Cardiac fibroblast (primary cell): ENCODE measurements around the gene HOXD12.

ENCODE experiments used
- DNase-seq, 2 donors: peaks; one replicate each; pipeline versions ENCODE4 v3.0.0 to v3.0.0-alpha.2; 2010; ENCODE audit warnings: low read depth in 2 of 2
- H3K4me3 ChIP-seq, 2 donors: replicated peaks in 1 of 2; 1 replicate in 1 of 2; 2 replicates in 1 of 2; pipeline ENCODE4 v1.5.1; 2011; ENCODE audit warnings: low read depth in 2 of 2, low read length in 2 of 2, mild to moderate bottlenecking in 2 of 2, moderate library complexity in 1 of 2
- CTCF ChIP-seq: IDR thresholded peaks from one replicate; pipeline ENCODE4 v1.5.1; 2011; ENCODE audit warnings: low read depth, mild to moderate bottlenecking, low read length, inconsistent platforms

The HOXD12 gene

DNA sequence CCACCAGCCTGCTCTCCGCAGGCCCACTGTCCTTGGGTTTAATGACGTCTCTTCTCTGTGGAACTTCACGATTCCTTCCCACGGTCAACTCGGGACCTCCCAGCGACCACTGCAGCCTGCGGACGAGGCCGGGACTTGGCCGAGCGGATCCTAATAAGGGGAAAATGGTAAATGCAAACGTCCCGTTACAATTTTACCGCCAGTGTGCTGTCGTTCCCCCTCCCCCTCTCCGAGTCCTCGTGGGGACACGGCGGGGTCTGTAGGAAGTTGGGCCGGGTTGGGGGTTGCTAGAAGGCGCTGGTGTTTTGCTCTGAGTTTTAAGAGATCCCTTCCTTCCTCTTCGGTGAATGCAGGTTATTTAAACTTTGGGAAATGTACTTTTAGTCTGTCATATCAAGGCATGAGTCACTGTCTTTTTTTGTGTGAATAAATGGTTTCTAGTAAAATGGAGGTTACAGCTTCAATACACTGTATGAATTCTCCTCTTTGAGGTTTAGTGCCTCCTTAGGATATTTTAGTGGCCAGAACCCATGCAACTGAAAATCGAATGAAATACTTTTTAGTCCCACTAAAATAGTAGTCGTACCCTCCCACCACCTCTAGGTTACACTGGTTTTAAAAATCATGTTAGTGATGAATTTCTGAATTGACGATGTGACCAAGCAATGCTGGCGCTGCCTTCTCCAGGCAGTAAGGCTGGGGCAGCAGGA lies 9.8 kb downstream of the HOXD12 start:
- TF ChIP-seq CTCF, result no peak
- H3K4me3 ChIP-seq, result no peak overlapping the region
- no peak for DNase-seq

DNA sequence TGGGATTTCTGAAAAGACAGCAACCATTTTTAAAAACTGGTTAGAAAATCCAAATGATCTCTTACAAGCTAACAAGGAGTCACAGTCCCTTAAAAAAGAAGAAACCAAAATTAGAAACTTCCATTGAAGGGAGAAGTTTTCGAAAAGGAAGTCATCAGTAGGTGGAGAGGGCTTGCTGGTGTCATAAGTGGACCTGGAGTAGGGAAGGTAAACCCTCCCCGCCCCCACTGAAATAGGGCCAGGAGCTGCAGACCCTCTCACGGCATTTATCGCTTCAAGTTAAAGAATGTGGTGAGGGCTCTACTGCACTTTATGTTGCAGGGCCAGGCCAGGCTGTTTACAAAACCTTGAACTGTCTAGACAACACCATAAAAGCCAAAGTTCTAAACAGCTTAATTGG lies 10.4 kb downstream of the HOXD12 start:
- no peak for TF ChIP-seq CTCF
- no peak for DNase-seq
- no peak overlapping the region for H3K4me3 ChIP-seq

GRCh38 chr2:176110415-176111308 lies 11.1 kb downstream of the HOXD12 start:
- no peak overlapping the region for H3K4me3 ChIP-seq
- TF ChIP-seq CTCF, result no peak

DNA sequence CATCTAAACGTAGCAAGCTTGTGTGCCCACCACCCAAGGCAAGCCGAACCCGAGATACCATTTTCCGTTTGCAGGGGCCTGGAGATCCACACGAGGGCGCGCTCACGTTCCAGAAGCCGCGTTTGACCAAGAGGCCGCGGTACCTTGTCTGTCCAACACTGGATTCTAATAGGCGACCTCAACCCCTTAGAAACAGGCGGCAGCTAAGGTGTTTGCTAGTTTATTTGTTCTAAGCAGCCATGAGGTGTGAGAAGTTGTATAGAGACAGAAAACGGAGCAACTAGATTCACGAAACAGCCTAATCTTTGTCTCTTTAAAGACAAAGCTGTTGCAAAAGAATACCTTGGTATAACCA lies 11.7 kb downstream of the HOXD12 start:
- peak; percentile 36 to 47 for DNase-seq
- peak; percentile 57 for TF ChIP-seq CTCF
- H3K4me3 ChIP-seq, result no peak overlapping the region

More at GRCh38 chr2:176110415-176111308, 11.1 kb downstream of the HOXD12 start:
- no peak for DNase-seq

DNA sequence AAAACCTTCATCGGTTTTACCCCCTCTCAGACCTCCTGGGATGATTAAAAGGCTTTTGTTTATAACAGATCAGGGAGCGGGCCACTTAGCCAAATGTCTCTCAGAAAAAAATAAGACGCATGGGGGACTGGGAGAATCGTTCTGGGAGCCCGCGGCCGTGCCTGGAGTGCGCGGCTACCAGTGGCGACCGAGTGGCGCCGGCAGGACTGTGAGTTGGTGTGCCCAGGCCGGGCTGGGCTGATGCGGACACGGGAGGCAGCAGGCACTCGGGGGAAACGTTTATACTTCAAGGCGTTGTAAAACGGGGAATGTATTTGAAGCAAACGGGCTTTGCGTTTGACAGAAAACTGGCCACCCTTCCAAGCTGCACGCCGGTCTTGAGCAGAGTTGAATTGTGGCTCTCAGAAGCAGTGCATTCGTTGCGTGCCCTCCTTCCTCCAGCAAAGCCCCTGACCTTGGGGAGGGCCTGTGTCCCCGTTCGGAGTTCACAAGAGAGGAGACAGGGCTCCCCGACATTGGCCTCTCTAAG lies 12.3 kb downstream of the HOXD12 start:
- H3K4me3 ChIP-seq, result no peak overlapping the region
- TF ChIP-seq CTCF, result no peak
- no peak for DNase-seq

DNA sequence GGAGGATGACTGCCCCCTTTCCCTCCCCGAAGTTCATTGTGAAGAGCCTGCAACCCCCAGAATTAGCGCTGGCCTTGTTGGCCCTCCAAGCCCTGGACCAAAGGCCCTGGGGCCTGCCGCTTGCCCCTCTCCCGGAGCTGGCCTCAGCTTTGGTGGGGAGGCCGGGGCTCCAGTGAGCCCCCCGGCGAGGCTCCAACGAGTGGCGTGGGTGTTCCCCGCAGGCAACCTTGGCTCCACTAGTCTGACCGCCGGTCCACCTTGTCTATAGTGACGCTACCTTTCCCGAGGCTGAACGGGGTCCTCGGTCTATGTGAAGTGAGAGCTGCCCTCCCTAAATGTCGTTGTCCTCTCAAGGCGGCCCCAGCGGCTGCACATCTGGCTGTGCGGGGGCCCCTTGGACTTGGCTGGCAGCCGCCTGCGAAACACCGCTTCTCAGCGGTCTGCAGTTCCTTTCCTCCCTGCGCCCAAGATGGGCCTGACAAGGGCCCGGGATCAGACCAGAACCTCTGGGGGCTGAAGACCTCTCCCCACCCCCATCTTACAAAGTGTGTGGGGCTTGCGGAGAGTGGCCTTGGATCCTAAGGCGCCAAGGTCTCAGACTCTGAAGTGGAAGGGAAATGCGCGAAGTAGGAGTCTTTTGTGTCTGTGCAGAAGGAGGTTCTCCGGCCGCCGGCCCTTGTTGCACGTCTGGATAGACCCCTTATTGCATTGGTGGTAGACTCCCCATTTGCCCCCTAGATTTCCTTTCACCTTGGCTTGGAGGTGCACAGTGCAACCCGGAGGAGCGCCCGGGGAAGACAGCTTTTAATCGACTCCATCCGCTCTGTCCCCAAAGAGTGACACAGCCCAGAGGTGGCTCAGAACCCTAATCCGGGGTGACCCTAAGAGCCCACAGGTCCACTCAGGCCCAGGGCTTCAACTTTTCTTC lies 13.0 kb downstream of the HOXD12 start:
- no peak overlapping the region for H3K4me3 ChIP-seq
- DNase-seq, result no peak

More for the DNA sequence above, 13.0 kb downstream of the HOXD12 start:
- TF ChIP-seq CTCF, result no peak
